RWPE1 (cell line): ENCODE measurements around the gene WWOX.
A peak's percentile ranks its signal among the peaks of the same experiment; 100 is the strongest.

Experiments used
- CTCF ChIA-PET: fragments of 350-600 bp; sonication (Branson Sonifier 250); formaldehyde crosslinking; extraction: SDS; loops from one replicate; lab custom pipeline; 2021; lab: Yijun Ruan, JAX
- POLR2A ChIA-PET: fragments of 400-600 bp; formaldehyde crosslinking; extraction: SDS; loops from one replicate; lab custom pipeline; 2020; ENCODE audit warnings: antibody characterized with exemption; ENCODE audit not compliant: low non-redundant PET; lab: Yijun Ruan, JAX
- DNase-seq: peaks from one replicate; pipeline ENCODE4 v3.0.0; 2012; ENCODE audit warnings: low spot score
- H3K27ac ChIP-seq: fragments of 450-650 bp; 2 replicates; pipeline ENCODE4 v1.5.1; 2017
- CTCF ChIP-seq: fragments of 450-650 bp; conservative IDR thresholded peaks from 2 replicates; pipeline ENCODE4 v1.5.1; 2017; ENCODE audit warnings: low read depth, mild to moderate bottlenecking

Gene WWOX

GRCh38 chr16:78763821-78764440 is 664.5 kb downstream of the WWOX start:
- ChIA-PET CTCF (interaction anchor here (0.6 kb wide), 1 partner anchor 203 kb away, joined by 3 read pairs; no protein-coding TSS in a partner anchor), POLR2A (no interaction called here)
- no peak overlapping the region for H3K27ac ChIP-seq
- DNase-seq = no peak
- no peak for TF ChIP-seq CTCF

- TF ChIP-seq CTCF = no peak
- no peak for DNase-seq
- ChIA-PET POLR2A (no interaction called here), CTCF (interaction anchor here (0.6 kb wide), 1 partner anchor 204 kb away, joined by 3 read pairs; no protein-coding TSS in a partner anchor)
- H3K27ac ChIP-seq = no peak overlapping the region
Measured at GRCh38 chr16:78764478-78764877, 665.0 kb downstream of the WWOX start.

GRCh38 chr16:78768226-78768625 is 668.8 kb downstream of the WWOX start:
- H3K27ac ChIP-seq = no peak overlapping the region
- CTCF ChIA-PET = no interaction called here
- no peak for TF ChIP-seq CTCF
- POLR2A ChIA-PET = no interaction called here
- DNase-seq = no peak

GRCh38 chr16:78768718-78769117 is 669.3 kb downstream of the WWOX start:
- no peak overlapping the region for H3K27ac ChIP-seq
- DNase-seq = no peak
- CTCF ChIA-PET = interaction anchor here (0.6 kb wide), 1 partner anchor 875 kb away, joined by 3 read pairs; no protein-coding TSS in a partner anchor
- POLR2A ChIA-PET = no interaction called here
- no peak for TF ChIP-seq CTCF

GRCh38 chr16:78770353-78771091 is 671.1 kb downstream of the WWOX start:
- no peak overlapping the region for H3K27ac ChIP-seq
- POLR2A ChIA-PET = interaction anchor here (0.6 kb wide), 1 partner anchor 89 kb away, joined by 4 read pairs; no protein-coding TSS in a partner anchor
- peak; percentile 49; the same call in 1 of the 2 replicates for TF ChIP-seq CTCF
- peak; percentile 23 for DNase-seq
- CTCF ChIA-PET = interaction anchor here (0.5 to 1.1 kb wide), 10 partner anchors 8 to 285 kb away, joined by 3 to 6 read pairs (median 3); no protein-coding TSS in a partner anchor

- TF ChIP-seq CTCF = no peak
- ChIA-PET POLR2A (no interaction called here), CTCF (interaction anchor here (0.5 kb wide), 1 partner anchor 294 kb away, joined by 3 read pairs; no protein-coding TSS in a partner anchor)
- H3K27ac ChIP-seq = no peak overlapping the region
- no peak for DNase-seq
Measured at GRCh38 chr16:78773291-78773702, 673.8 kb downstream of the WWOX start.
